Mammary epithelial cell (primary cell): Measurements from ENCODE around the gene AKAP17A.
"Not testable (repeated sequence)": the region's sequence is repeated elsewhere in the genome, so short reads cannot be mapped to it uniquely, and the experiment has no call there.

Source experiments
- EZH2 ChIP-seq: IDR thresholded peaks from 2 replicates; pipeline ENCODE4 v1.6.1; 2012; ENCODE audit warnings: low read length, inconsistent platforms, borderline replicate concordance
- TF ChIP-seq, protein P1 (sequence below), 2 donors: IDR thresholded peaks in 1 of 2; conservative IDR thresholded peaks in 1 of 2; 2 replicates each; pipeline ENCODE4 v1.5.1; 2011 to 2012; ENCODE audit warnings: inconsistent platforms in 2 of 2, low read length in 2 of 2, mild to moderate bottlenecking in 2 of 2, control low read depth in 1 of 2, low read depth in 1 of 2; ENCODE audit not compliant: insufficient read depth in 1 of 2; ENCODE audit errors: extremely low read depth in 1 of 2

DNA sequence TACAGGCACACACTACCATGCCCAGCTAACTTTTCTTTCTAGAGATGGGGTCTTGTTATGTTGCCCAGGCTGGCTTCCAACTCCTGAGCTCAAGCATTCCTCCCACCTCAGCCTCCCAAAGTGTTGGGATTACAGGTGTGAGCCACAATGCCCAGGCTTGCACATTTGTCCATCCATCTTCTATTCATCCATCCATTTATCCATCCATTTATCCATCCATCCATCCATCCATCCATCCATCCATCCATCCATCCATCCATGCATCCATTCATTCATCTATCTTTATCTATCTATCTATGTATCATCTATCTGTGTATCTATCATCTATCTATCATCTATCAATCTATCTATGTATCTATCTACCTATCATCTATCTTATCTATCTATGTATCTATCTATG lies 34.0 kb upstream of the AKAP17A start:
- not testable (repeated sequence) for TF ChIP-seq EZH2
- TF ChIP-seq, protein P1, sequence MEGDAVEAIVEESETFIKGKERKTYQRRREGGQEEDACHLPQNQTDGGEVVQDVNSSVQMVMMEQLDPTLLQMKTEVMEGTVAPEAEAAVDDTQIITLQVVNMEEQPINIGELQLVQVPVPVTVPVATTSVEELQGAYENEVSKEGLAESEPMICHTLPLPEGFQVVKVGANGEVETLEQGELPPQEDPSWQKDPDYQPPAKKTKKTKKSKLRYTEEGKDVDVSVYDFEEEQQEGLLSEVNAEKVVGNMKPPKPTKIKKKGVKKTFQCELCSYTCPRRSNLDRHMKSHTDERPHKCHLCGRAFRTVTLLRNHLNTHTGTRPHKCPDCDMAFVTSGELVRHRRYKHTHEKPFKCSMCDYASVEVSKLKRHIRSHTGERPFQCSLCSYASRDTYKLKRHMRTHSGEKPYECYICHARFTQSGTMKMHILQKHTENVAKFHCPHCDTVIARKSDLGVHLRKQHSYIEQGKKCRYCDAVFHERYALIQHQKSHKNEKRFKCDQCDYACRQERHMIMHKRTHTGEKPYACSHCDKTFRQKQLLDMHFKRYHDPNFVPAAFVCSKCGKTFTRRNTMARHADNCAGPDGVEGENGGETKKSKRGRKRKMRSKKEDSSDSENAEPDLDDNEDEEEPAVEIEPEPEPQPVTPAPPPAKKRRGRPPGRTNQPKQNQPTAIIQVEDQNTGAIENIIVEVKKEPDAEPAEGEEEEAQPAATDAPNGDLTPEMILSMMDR (conservative IDR thresholded peaks at IDR 0.05 in 1 of 2, IDR thresholded peaks at IDR 0.05 in 1 of 2; ENCODE audit: extremely low read depth in 1 of 2, insufficient read depth in 1 of 2, low read depth in 1 of 2, low read length in 2 of 2): not testable (repeated sequence)
